Stromal cell of bone marrow (primary cell): Measurements from ENCODE around the gene SCGB1A1.

Experiments used
- DNase-seq: peaks from one replicate; pipeline ENCODE4 v3.0.0-alpha.2; 2012; ENCODE audit warnings: low read depth

Gene SCGB1A1

GRCh38 chr11:62398011-62398994 is 20.5 kb upstream of the SCGB1A1 start:
- DNase-seq = no peak

DNA sequence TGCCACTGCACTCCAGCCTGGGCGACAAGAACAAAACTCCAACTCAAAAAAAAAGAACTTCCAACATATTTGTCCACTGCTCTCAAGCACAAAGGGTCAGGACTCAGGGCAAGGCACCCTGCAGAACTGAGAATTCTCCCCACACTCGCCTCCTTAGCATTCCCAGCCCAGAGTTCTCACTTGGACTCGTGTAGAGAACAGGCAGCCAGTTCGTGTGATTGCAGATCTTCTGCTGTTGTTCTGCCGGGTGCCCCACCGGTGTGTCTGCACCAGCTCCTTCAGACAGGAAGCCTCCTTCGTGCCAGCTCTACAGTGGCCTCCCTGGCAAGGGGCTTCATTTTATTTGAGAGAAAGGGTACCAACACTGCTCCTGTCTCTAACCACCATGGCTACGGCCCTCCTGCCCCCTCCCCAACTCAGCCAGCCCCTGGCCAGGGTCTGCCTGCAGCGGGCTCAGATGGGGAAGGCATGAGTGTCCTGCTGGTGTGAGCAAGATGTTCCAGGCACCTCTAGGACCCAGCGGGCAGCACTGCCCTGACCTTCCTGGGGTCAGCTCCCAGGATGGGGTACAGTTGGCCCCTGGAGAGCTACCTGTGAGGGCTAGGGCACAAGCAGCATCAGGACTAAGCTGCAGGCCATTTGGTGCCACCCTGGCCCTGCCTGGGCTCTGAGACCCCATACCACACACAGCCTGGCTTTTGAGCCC is 19.5 kb upstream of the SCGB1A1 start:
- DNase-seq = no peak

- no peak for DNase-seq
Measured at GRCh38 chr11:62399878-62400266, 19.0 kb upstream of the SCGB1A1 start.

DNA sequence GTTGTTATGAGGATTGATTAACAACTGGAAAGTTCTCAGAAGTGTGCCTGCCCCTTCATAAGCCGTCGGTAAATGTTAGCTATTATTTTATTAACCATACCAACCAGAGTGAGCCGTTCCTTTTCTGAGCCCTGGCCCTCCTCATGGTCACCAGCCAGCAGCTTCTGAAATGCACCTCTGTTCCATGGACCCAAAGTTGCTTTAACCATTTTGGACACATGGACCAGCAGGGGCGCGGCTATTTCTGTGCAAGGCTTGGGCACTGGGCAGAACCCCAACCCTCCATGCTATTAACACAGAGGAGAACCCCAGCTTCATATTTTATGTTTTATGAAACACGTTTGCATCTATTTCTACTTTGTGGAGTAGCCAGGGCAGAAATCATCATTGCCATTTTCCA is 18.6 kb upstream of the SCGB1A1 start:
- DNase-seq = no peak

DNA sequence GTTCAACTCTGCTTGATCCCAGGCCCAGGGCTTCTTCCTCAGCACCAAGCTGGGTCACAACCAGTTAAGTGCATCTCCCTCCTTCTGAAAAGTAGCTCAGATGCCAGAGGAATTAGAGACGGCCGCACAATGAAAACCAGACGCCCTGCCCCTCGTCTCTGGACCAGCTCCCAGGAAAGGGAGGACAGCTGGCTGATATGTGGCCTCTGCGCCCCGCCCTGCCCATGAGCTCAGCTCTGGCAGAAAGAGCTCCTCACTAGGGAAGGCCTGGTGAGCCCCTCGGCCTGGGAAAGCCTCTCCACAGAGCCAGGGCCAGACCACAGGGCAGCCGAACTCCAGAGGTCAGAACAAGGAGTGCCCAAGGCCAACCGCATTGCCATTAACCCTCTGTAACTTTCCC is 18.1 kb upstream of the SCGB1A1 start:
- peak; percentile 87 for DNase-seq

GRCh38 chr11:62401356-62401755 is 17.5 kb upstream of the SCGB1A1 start:
- DNase-seq = no peak

GRCh38 chr11:62401811-62402210 is 17.0 kb upstream of the SCGB1A1 start:
- no peak for DNase-seq

GRCh38 chr11:62402226-62402959 is 16.4 kb upstream of the SCGB1A1 start:
- no peak for DNase-seq

GRCh38 chr11:62402960-62403730 is 15.7 kb upstream of the SCGB1A1 start:
- no peak for DNase-seq

DNA sequence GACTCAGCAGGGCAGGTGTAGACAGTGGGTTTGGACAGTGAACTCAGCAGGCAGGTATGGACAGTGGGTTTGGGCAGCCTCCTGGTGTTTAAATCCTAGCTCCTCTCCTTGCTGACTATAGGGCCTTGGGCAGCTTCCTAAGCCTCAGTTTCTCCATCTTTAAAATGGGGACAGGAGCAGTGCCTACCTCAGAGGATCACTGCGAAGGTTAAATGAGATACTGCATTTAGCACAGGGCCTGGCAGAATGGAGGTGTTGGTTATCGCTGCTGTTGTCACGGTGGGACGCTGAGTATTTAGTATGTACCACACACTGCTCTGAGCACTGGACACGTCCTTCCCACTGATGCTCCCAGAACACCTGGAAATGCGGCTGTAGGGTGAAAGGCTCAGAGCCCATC is 14.4 kb upstream of the SCGB1A1 start:
- no peak for DNase-seq

GRCh38 chr11:62404901-62405300 is 13.9 kb upstream of the SCGB1A1 start:
- no peak for DNase-seq

GRCh38 chr11:62406034-62406433 is 12.8 kb upstream of the SCGB1A1 start:
- DNase-seq = no peak

DNA sequence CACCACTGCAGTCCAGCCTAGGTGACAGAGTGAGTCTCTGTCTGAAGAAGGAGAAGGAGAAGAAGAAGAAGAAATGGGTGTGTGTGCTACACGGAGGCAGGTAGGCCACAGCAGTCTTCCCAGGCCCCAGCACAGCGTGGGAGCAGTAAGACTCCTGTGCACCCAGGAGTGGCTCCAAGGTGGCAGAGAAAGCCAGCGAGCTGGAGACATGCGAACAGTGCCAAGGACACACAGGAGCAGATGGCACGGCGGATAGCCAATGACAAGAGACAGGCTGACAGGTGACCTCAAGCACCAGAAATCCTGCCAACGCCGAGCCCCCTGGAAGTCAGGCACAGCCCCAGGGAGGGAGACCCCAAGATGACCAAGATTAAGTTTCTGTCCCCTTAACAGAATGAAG is 9.0 kb upstream of the SCGB1A1 start:
- no peak for DNase-seq

DNA sequence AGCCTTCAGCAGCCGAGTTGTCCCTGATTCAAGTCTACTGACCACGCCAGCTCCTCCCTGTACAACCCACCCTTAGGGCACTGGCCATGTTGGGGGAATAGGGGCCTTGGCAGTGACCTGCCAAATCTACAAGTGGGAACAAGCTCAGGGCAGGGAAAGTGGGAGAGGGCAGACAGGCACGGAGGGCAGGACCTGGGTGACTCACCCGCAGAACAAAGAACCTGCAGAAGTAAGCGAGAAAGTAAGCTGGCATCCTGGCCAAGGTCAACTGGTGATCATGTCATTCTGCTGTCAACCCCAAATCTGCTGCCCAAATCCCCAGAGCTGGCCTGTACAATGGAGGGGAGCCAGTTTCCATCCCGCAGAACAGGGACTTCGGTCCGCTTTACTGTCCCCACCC is 7.9 kb upstream of the SCGB1A1 start:
- no peak for DNase-seq

DNA sequence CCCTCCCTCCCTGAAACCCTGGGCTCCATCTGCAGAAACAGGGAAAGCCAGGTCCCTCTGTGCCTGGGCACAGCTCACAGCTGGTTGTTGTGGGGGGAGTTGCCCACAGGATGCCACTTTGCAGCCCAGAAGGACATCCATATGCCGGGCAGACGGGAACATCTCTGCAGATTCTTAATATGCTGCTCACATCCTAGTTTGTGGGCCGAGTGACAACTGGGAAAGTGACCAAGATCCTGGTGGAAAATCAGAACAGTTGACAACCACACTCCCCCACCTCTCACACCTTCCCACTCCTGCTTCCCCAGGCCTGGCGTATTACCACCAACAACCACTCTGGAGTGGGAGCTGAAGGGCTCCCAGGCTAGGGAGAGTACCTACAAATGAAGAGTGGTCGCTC is 7.3 kb upstream of the SCGB1A1 start:
- DNase-seq = no peak

DNA sequence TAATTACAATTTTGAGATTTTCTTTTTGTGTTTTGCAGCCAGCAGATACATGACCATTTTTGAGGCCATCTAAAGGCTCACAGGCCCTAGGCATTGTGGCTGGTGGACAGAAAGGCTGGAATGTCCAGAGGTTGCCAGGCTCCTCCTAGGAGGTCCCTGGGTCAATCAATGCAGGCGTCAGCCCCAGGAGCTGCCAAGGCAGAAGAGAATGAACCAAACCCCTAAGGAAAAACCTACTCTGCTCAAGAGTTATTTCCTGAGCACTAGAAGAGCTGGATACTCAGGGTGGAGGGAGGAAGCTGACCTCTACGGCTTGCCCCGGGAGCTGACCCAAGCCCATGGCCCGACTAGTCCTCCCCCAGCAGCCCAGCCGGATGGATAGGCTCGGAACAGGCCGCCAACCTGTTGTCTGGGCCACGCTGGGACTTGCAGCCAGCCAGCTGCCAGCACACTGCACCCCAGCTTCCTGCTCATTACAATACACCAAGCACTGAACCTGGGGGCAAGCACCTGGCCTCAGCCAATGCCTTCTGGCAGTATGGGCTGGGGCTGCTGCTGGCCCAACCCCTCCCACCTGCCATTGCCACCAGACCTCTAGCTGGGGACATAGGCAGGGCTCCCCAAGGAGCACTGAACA is 5.7 kb upstream of the SCGB1A1 start:
- no peak for DNase-seq

DNA sequence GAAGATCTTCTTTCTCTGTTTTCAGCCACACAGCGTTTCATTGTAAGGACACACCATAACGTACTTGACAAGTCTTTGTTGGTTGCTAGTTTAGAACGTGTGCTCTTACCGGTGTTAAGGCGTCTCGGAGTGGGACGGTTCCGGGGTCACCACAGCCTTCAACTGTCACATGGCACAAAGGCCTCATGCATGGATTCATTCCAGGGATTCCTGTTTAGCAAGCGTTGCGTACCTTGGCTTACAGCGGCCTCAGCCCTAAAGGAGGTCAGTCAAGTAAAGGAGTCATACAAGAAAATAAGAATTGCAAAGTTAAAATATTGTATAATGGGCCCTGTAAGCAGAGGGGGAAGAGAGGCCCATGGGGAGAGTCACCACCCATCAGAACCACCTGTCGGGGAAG is 2.2 kb upstream of the SCGB1A1 start:
- no peak for DNase-seq

- DNase-seq = no peak
Measured at GRCh38 chr11:62418136-62418535, 697 bp upstream of the SCGB1A1 start.

DNA sequence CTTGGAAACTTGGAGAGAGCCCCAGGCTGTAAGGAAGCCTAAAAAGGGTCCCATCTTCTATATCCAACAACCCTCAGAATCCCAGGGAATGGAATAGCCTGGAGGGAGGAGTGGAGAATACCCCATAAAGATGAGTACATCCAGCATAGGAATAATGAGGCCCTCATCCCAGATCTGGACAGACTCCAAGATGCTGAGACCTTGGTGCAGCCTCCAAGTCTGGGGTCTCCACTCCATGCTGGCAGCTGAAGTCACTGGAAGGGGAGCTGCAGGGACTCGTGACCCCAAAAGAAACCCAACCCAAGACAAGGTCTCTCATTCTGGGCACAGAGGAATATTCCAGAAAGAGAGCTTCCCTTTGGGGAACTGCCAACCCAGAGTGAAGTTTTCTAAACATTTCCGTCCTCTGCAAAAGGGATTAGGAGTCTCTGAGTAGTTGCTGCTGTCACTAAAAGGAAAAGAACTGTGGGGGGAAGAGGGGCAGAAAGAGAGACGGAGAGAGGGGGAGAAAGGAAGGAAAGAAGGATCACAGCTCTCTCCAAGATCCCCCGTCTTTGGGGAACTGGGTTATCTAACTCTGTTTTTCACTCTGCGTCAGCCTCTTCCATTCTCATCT is 589 bp downstream of the SCGB1A1 start:
- no peak for DNase-seq

GRCh38 chr11:62419943-62420342 is 1.1 kb downstream of the SCGB1A1 start:
- no peak for DNase-seq

DNA sequence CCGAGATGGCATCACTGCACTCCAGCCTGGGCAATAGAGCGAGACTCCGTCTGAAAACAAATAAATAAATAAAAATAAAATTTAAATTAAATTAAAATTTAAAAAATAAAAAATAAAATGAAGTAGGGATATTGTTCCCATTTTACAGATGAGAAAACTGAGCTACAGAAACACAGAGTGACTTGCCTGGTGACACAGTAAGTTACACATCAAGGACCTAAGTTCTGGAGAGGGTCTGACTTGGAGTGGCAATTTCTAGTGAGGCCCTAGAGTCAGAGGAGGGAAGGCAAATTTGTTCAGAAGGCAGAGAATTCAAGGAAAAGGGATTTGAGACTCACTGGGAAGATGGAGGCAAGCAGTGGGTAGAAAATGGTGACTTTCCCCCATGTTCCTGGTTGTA is 2.0 kb downstream of the SCGB1A1 start:
- no peak for DNase-seq
